Stimulated activated CD8-positive, alpha-beta memory T cell treated with anti-CD3 and anti-CD28 coated beads, Interleukin-2, amount 100 ng/mL, for 1 hour (primary cell): Measurements from ENCODE around the gene PTPRN2.
"Not testable (repeated sequence)": the region's sequence is repeated elsewhere in the genome, so short reads cannot be mapped to it uniquely, and the experiment has no call there.

ENCODE experiments used
- DNase-seq, 2 donors: peaks; one replicate each; pipeline ENCODE4 v3.0.0-alpha.2; 2020; ENCODE audit warnings: low read depth in 2 of 2

The PTPRN2 gene

GRCh38 chr7:158279539-158280447 is 307.8 kb downstream of the PTPRN2 start:
- no peak for DNase-seq

- DNase-seq = no peak
Observed at GRCh38 chr7:158278745-158279320, 308.8 kb downstream of the PTPRN2 start.

- DNase-seq = no peak
Observed at GRCh38 chr7:158277219-158278141, 310.1 kb downstream of the PTPRN2 start.

- DNase-seq = no peak
Observed at GRCh38 chr7:158276414-158277218, 311.0 kb downstream of the PTPRN2 start.

- no peak for DNase-seq
Observed at GRCh38 chr7:158275711-158276413, 311.8 kb downstream of the PTPRN2 start.

GRCh38 chr7:158274996-158275395 is 312.6 kb downstream of the PTPRN2 start:
- no peak for DNase-seq

GRCh38 chr7:158274404-158274811 is 313.2 kb downstream of the PTPRN2 start:
- no peak for DNase-seq

- not testable (repeated sequence) for DNase-seq
Observed at GRCh38 chr7:158273756-158274342, 313.8 kb downstream of the PTPRN2 start.

- DNase-seq = no peak
Observed at GRCh38 chr7:158273138-158273651, 314.4 kb downstream of the PTPRN2 start.

- no peak for DNase-seq
Observed at GRCh38 chr7:158272509-158273137, 315.0 kb downstream of the PTPRN2 start.

- no peak for DNase-seq
Observed at GRCh38 chr7:158272091-158272490, 315.5 kb downstream of the PTPRN2 start.

- no peak for DNase-seq
Observed at GRCh38 chr7:158271646-158272045, 316.0 kb downstream of the PTPRN2 start.

GRCh38 chr7:158270856-158271413 is 316.7 kb downstream of the PTPRN2 start:
- DNase-seq = no peak

GRCh38 chr7:158270106-158270775 is 317.4 kb downstream of the PTPRN2 start:
- DNase-seq = no peak

- DNase-seq = no peak
Observed at GRCh38 chr7:158268816-158269535, 318.6 kb downstream of the PTPRN2 start.

GRCh38 chr7:158267742-158268435 is 319.7 kb downstream of the PTPRN2 start:
- DNase-seq = no peak
